GM19193 (cell line): ENCODE results near the gene FIGNL2.

ENCODE experiments used
- POLR2A ChIP-seq: IDR thresholded peaks from 4 replicates; pipeline ENCODE4 v1.6.1; 2011; ENCODE audit not compliant: insufficient read depth, insufficient read length; ENCODE audit errors: extremely low read depth

Gene FIGNL2

GRCh38 chr12:51867371-51867770, 18.9 kb upstream of the FIGNL2 start:
- TF ChIP-seq POLR2A, result no peak

- TF ChIP-seq POLR2A, result no peak
Measured at GRCh38 chr12:51866762-51867161, 18.2 kb upstream of the FIGNL2 start.

GRCh38 chr12:51866324-51866723, 17.8 kb upstream of the FIGNL2 start:
- no peak for TF ChIP-seq POLR2A

- no peak for TF ChIP-seq POLR2A
Measured at GRCh38 chr12:51865757-51866270, 17.3 kb upstream of the FIGNL2 start.

- TF ChIP-seq POLR2A, result no peak
Measured at GRCh38 chr12:51864833-51865670, 16.5 kb upstream of the FIGNL2 start.

GRCh38 chr12:51863933-51864832, 15.7 kb upstream of the FIGNL2 start:
- no peak for TF ChIP-seq POLR2A

GRCh38 chr12:51863363-51863932, 14.9 kb upstream of the FIGNL2 start:
- TF ChIP-seq POLR2A, result no peak

- TF ChIP-seq POLR2A, result no peak
Measured at GRCh38 chr12:51862947-51863346, 14.4 kb upstream of the FIGNL2 start.

GRCh38 chr12:51860986-51861385, 12.5 kb upstream of the FIGNL2 start:
- TF ChIP-seq POLR2A, result no peak

- TF ChIP-seq POLR2A, result no peak
Measured at GRCh38 chr12:51855586-51856428, 7.3 kb upstream of the FIGNL2 start.

GRCh38 chr12:51852404-51853137, 4.1 kb upstream of the FIGNL2 start:
- no peak for TF ChIP-seq POLR2A

- TF ChIP-seq POLR2A, result no peak
Measured at GRCh38 chr12:51851413-51852124, 3.1 kb upstream of the FIGNL2 start.

GRCh38 chr12:51850965-51851299, 2.4 kb upstream of the FIGNL2 start:
- TF ChIP-seq POLR2A, result no peak
